GM13976 (cell line): ENCODE results near the gene DCAF17.
"Not testable (repeated sequence)": the region's sequence is repeated elsewhere in the genome, so short reads cannot be mapped to it uniquely, and the experiment has no call there.

Experiments
- DNase-seq: peaks from one replicate; pipeline ENCODE4 v3.0.0; 2012; ENCODE audit warnings: low spot score
- CTCF ChIP-seq: IDR thresholded peaks from 2 replicates; pipeline ENCODE4 v1.5.1; 2012; ENCODE audit warnings: borderline replicate concordance, mild to moderate bottlenecking; ENCODE audit not compliant: insufficient read depth; ENCODE audit errors: extremely low read depth, missing control alignments, control extremely low read depth
- in situ Hi-C: fragments of 300-500 bp; cut with MboI; formaldehyde crosslinking; loops from one replicate; pipeline ENCODE4 v1.12.0; 2022; ENCODE audit warnings: low sequenced_read_pairs, mixed read lengths, inconsistent platforms; ENCODE audit not compliant: unreplicated experiment

The DCAF17 gene

GRCh38 chr2:171487201-171487600, 53.2 kb downstream of the DCAF17 start:
- in situ Hi-C loops: no loop called here
- no peak for TF ChIP-seq CTCF
- DNase-seq: no peak

GRCh38 chr2:171487803-171488259, 53.8 kb downstream of the DCAF17 start:
- in situ Hi-C loops: no loop called here
- TF ChIP-seq CTCF: no peak
- no peak for DNase-seq

- in situ Hi-C loops: no loop called here
- no peak for TF ChIP-seq CTCF
- DNase-seq: no peak
Observed at GRCh38 chr2:171490577-171490976, 56.6 kb downstream of the DCAF17 start.

- in situ Hi-C loops: no loop called here
- DNase-seq: no peak
- TF ChIP-seq CTCF: no peak
Observed at GRCh38 chr2:171491292-171491691, 57.3 kb downstream of the DCAF17 start.

GRCh38 chr2:171492664-171493063, 58.6 kb downstream of the DCAF17 start:
- TF ChIP-seq CTCF: no peak
- in situ Hi-C loops: no loop called here
- DNase-seq: no peak

GRCh38 chr2:171497664-171498063, 63.6 kb downstream of the DCAF17 start:
- DNase-seq, in situ Hi-C loops: not testable (repeated sequence)

GRCh38 chr2:171505374-171505773, 71.3 kb downstream of the DCAF17 start:
- DNase-seq: no peak
- in situ Hi-C loops: no loop called here
- no peak for TF ChIP-seq CTCF
